Daoy (cell line): ENCODE measurements around the gene PTPN13. TPM values are rescaled to one million over a fixed set of nuclear protein-coding genes. Genes with fewer than 3 reads are reported as not detected.
A peak's percentile ranks its signal among the peaks of the same experiment; 100 is the strongest.

Source experiments
- DNase-seq: peaks from one replicate; pipeline ENCODE4 v3.0.0-alpha.2; 2015; ENCODE audit warnings: low read depth
- total RNA-seq: library from RNA; depleted of rRNA; stranded (reverse); fragments of >200 nt; shearing (Covaris generic); gene quantifications from 2 replicates; pipeline ENCODE4 v1.2.3, GENCODE V29; 2014

The PTPN13 gene
- total RNA-seq, 1 experiment from 2014 or later, result 3.0 TPM

DNA sequence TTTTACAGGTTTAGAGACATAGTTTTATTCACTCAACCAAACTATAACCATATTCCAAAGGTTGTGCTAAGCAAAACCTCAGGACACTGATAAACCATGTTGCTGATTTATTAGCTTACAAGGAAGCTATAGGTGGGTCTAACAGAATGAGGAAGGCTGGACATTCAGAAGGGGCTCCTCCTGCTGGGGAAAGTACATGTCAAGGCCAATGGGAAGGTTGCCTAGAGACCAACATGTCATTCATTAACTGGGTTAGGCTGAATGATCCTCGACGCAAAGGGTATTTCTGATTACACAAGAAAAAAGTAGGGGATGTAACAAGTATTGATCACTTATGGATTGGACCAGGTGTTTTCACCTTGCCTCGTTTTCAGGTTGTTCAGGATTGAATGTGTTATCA, 224.7 kb downstream of the PTPN13 start:
- DNase-seq, result no peak

GRCh38 chr4:86819561-86819960, 225.4 kb downstream of the PTPN13 start:
- DNase-seq, result no peak

GRCh38 chr4:86821151-86821550, 227.0 kb downstream of the PTPN13 start:
- DNase-seq, result no peak

DNA sequence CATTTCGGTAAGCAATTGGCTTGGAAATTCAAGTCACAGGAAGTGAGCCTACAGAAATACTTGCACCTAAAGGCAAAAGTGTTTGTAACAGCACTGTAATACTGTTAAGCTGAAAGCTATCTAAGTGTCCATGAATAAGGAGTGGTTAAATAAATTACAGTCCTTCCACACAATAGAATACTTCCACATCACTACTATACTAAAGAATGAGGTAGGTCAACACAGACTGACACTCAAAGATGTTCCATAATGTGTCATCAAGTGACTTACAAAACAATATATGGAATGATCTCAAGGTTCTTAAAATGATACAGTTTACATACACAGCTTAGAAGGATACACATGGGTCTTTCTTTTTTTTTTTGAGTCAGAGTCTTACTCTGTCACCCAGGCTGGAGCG, 228.0 kb downstream of the PTPN13 start:
- DNase-seq, result no peak

DNA sequence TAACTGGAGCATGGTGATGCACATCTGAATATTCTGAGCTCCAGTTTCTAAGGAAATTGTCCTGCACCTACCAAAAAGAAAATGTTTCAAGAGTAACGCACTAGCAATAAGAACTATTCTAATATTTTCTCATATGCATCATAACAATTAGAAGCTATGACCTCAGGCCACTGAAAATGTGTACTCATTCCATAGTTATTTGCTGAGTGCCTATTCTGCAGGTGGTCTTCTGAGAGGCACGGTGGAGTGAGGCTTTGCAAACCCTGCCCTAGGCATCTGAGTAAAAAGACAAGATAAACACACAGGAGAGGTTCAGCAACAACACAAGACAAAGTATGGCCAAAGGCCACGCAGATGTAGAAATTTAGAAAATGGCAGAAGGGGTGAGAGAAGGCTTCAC, 231.4 kb downstream of the PTPN13 start:
- DNase-seq, result no peak

- DNase-seq, result peak; percentile 67
Measured at GRCh38 chr4:86831262-86832130, 237.4 kb downstream of the PTPN13 start.

GRCh38 chr4:86833615-86834014, 239.5 kb downstream of the PTPN13 start:
- no peak for DNase-seq

- peak; percentile 39 for DNase-seq
Measured at GRCh38 chr4:86834901-86835300, 240.8 kb downstream of the PTPN13 start.

GRCh38 chr4:86835677-86836076, 241.6 kb downstream of the PTPN13 start:
- DNase-seq, result no peak

DNA sequence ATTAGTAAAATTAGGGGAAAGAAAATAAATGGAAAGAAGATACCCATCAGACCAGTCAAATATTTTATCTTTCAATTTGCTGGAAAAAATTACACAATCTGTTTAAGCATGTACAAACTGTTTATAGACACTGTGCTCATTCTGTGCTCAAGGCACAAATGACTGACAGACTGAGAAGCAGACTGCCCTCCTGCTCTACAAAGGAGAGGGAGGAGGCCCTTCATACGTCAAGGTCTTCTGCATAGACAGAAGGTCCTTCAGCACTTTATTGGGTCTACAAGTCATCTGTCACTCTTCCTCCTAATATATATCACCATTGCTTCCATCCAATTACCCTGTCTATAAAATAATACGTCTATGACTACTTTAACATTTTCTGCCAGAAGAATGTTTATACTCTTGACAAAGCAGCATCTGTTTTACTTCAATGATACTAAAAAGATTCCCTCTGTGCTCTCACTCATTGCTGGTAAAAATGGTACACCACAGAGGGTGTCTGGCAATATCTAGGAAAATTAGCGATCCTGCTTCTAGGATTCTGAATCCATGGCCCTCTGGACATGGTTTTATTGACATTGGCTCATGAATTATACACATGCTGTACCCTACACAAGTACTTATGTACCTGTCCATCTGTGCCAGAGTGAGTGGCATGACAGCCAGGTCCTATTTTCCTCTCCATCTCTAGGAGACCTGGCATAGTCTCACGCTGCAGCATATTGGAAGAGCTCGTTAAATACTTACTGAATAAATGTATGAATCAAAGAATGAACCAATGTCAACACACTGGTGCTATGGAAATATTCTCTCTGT, 243.8 kb downstream of the PTPN13 start:
- DNase-seq, result no peak

GRCh38 chr4:86840858-86841257, 246.7 kb downstream of the PTPN13 start:
- DNase-seq, result no peak

DNA sequence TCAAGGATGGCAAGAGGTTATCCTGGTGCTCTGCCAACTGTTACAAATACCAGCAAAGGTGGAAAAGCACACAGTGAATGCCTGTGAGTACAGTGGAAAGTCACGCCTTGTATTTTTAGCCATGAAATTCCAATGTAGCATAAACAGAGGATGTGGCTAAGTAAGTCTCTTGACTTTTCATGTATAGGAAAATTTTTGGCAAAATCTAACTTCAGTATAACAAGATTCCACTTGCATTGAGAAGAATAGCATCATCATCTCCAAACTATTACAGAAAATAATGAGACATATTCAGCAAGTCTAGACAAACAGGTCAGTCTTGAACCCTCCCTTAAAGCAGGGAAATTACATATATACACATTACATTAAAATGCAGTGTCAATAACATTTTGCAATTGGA, 247.2 kb downstream of the PTPN13 start:
- DNase-seq, result no peak

- DNase-seq, result no peak
Measured at GRCh38 chr4:86845593-86845992, 251.5 kb downstream of the PTPN13 start.

- DNase-seq, result no peak
Measured at GRCh38 chr4:86846921-86847320, 252.8 kb downstream of the PTPN13 start.

DNA sequence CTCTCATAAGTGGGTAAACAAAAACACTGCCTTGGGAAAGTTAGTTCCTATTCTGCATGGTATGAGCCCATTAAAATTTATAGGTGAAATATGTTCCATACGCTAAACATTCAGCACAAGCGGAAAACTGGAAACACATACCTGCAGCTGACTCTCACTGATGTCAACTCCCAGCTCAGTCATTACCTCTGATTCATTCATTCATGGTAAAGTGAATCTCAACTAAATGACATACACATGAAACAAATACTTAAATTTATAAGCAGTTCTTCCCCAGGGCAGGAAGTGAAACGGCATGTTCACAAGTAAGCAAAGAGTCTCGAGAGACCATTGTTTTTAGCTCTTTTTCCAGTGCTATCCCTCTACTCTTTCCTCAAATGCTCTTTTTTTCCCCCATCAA, 253.5 kb downstream of the PTPN13 start:
- DNase-seq, result no peak

DNA sequence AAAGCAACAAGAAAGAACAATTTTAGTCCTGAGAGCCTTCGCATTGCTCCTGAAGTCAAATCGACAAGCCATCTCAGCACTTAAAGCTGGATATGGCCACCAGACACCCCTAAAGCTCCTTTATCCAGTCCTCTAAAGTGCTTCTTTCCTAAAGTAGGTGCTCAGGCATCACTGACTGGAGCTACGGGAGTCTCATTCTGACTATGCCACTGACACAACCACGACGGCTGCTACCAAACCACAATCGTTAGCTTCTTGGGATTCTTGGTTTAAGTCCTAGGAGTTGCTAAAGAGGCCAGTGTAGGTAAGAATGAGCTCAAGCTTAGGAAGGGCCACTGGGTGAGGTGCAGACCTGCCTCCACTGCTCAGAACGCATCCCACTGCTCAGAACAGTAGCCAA, 254.0 kb downstream of the PTPN13 start:
- no peak for DNase-seq

DNA sequence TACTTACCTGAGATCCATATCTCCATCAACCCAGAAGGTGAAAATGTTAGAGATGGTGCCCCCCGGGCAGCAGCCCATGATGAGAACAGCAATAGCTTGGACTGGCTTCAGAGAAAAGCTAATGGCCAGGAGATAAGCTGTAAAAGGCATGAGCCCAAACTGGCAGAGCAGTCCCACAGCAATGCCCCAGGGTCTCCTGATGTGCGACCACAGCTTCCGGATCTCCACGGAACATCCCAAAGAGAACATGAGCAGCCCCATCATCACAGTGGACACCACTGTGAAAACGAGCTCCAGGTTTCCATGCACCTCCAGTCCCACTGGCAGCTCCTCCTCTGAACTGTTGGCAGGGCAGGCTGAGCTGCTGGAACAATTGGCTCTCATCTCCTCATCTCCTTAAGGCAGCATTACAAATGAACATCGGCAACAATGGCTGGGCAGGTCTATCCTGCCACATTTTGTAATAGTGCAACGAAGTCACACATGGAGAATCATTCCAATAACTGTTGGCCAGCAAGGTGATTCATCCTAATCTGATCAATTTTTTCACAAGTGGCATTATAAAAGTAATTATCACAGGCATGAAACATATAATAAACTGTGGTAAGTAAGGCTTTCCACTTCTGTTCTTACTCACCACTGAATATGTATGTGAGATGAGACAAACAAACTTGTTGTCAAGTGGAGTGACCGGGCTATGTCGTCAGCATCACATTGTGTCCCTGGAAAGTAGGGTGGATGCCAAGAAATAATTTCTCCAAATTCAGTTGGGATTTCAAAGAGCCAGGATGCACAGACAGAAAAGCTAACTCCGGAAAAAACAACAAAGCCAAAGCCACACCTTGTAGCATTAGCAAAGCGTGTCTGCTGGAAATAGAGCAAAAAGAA, 254.9 kb downstream of the PTPN13 start, which contains the start of gene SLC10A6:
Gene SLC10A6, minus strand, starts transcription at position 653 of the 888 bp plus-strand sequence. Its CDS starts 269 bp downstream, at position 384.
- no peak for DNase-seq

- no peak for DNase-seq
Measured at GRCh38 chr4:86853209-86853608, 259.1 kb downstream of the PTPN13 start.

- DNase-seq, result no peak
Measured at GRCh38 chr4:86855572-86855971, 261.5 kb downstream of the PTPN13 start.

DNA sequence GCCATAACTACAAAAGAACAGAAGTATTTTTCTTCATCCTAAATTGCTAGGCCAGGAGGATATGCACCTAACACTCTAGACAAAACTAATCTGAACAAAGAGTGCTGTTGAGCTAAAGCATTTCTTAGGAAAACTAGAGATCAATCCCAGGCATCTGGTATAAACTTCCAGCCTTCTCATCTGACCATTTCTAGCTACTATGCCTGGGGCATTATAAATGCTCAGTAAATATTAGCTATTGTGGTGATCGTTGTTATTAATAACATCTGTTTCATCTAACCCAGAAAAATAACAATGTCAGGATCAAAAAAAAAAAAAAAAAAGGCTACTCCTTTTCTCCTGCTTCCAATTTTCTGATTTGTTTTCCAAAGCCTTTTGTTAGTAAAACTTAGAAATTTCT, 262.8 kb downstream of the PTPN13 start:
- no peak for DNase-seq

- DNase-seq, result no peak
Measured at GRCh38 chr4:86857341-86858052, 263.4 kb downstream of the PTPN13 start.
